ENCODE results near the gene UGT1A8. TPM values are rescaled to one million over a fixed set of nuclear protein-coding genes. Genes with fewer than 3 reads are reported as not detected.

The UGT1A8 gene
- total RNA-seq, 1 donor from 2014 or later: not detected

DNA sequence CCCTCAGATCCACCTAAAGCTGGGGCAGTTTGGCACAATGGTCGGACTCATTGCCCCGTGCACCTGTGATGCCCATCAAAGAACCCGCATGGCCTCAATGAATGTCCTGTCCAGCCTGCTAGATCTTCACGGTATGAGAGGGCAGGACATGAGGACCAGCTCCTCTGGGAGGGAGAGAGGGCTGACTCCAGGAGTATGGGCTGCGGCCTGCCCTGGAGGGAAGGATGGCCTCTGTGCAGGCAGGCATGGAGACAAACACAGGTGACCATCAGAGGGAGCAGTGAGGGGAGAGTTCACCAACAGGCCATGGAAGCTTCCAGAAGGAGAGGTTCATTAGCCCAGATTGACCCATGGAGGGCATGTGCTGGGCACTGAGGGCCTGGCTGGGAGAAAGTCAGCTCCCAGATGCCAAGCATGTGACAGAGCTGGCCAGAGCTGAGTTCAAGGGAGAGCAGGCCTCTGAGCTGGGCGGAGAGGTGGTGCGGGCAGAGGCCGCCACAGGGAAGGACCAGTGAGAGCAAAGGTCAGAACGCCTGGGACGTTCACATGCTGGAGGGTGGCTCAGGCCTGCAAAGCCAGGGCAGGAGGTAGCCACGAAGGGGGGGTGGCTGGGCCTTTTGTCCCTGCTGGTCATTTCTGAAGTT is 200.7 kb downstream of the UGT1A8 start:
- DNase-seq (ENCODE audit: low read depth in 2 of 2): no peak

DNA sequence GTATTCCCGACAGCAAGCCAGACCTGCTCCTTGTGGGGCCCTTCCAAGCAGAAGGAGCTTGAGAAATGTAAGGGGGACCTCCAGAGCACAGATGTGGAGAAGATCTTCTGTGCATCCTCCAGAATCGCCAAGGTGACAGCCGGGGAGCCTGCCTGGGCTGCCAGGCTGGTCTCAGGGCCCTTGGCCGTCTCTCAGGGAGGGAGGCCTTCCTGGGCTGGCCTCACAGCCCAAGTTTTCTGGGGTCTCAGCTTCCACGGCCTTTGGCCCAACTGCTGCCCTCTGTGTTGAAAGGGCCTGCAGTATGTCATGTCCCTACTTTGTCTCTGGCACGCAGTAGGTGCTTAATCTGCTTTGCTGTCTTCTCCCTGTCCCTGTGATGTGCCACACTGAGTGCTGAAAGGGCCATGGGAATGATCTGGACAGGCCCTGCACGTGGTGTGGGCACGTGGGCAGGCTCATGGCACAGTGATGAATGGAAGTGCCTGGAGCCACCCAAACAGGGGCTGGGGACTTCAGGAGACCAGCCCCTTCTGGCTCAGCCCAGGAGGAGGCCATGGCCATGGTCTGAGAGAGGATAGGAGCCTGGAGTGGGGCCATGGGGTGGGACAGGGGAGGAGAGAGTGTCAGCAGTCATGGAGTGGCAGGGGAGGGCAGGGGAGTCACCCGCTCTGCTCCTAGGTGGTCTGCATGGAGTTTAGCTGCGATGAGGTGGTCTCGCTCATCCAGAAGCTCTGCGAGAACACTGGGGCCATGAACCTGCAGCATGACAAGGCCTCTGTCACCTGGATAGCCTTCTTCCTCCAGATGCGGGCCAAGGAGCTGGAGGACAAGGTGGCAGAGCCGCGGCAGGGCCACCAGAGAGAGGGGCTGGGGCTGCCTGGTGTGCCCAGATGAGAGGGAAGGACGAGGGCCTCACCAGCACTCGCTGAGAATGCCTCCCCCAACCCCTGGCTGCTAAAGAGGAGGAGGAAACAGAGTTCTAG is 201.5 kb downstream of the UGT1A8 start:
- DNase-seq (ENCODE audit: low read depth in 2 of 2): no peak

DNA sequence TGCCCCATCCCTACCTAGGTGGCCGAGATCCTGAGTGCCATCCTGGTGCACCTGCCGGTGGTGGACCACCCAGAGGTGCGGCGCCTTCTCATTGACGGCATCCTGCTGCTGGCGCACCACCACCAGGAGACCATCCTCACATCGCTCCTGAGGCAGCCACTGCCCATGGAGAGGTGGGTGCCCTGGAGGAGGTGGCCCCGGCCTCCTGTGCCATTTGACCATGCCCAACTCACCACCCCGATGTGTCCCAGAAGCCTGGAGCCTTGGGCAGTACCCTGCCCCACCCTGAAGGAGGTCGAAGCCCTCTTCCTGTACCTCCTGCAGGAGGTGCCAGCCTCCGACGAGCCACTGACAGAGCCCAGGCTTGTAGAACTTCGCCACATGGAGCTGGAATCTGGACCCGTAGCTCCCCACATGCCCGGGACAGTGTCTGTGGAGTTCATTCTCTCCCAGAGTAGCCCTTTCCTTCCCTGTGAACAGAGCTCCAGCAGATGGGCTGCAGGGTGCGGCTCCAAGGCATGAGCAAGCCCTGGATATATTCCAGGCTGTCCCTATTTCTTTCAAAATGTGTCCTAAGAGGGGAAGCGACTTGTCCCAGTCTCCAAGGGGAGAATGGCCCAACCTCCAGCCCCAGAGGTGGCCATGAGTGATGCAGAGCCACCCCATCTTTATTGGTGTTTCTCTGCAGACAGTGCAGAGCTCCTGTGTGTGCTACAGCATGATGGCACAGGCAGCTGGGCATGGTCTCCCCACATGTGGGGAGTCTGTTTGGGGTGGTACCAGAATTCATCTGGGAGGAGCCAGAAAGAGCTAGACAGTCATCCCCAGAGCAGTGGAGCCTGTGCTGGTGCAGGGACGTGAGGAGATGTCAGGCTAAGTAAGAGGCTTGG is 202.7 kb downstream of the UGT1A8 start:
- no peak for DNase-seq (ENCODE audit: low read depth in 2 of 2)

DNA sequence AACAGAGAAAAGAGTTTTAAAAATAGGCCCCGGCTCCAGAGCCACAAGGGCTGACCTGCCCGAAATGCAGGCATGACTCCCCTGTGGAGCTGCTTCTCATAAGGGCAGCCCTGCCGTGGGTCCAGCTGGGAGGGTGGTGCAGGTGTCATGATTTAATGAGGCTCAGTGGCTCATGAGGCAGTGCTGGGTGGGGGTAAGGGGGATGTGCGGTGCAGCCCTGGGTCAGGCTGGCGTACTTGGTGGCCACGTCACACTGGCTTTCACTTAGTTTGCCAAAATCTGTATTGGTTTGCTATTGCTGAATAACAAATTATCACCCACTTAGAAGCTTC is 203.3 kb downstream of the UGT1A8 start:
- DNase-seq (ENCODE audit: low read depth in 2 of 2): no peak

DNA sequence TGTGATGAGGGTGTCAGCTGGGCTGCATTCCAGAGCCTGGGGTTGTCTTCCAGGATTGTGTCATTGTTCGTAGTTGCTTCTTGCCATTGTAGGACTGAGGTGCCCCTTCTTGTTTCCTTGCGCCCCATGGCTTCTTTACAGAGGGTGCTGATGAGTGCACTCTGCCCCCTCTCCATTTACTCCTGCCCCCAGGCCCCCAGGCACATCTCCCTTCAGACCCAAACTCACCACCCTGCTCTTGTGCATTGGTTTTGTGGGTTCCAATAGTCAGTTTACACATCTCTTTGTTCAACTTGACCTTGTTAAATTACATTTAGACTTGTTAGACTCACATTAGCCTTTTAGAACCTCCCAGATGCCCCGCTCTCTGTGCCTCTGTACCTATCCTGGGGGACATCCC is 203.8 kb downstream of the UGT1A8 start:
- DNase-seq (ENCODE audit: low read depth in 2 of 2): no peak

- no peak for DNase-seq (ENCODE audit: low read depth in 2 of 2)
These were observed 204.3 kb downstream of the UGT1A8 start for GRCh38 chr2:233821709-233822100.

- DNase-seq (ENCODE audit: low read depth in 2 of 2): no peak
These were observed 204.8 kb downstream of the UGT1A8 start for GRCh38 chr2:233822101-233822771.

Other genes starting within 250 kb of the UGT1A8 start
- gene USP40, start 50.9 kb upstream of the UGT1A8 start, total RNA-seq: 19.0 and 19.8 TPM in 2 replicates
- gene UGT1A10, start 18.8 kb downstream of the UGT1A8 start, total RNA-seq: not detected in 2 replicates
- not detected in 2 replicates for gene UGT1A9, start 54.3 kb downstream of the UGT1A8 start, total RNA-seq
- gene UGT1A7, start 64.3 kb downstream of the UGT1A8 start, total RNA-seq: not detected in 2 replicates
- gene UGT1A6, start 75.3 kb downstream of the UGT1A8 start, total RNA-seq: not detected in 2 replicates
- gene UGT1A5, start 95.3 kb downstream of the UGT1A8 start, total RNA-seq: not detected in 2 replicates
- gene UGT1A4, start 101.1 kb downstream of the UGT1A8 start, total RNA-seq: not detected in 2 replicates
- gene UGT1A3, start 111.4 kb downstream of the UGT1A8 start, total RNA-seq: not detected in 2 replicates
- gene UGT1A1, start 142.6 kb downstream of the UGT1A8 start, total RNA-seq: not detected in 2 replicates
- gene MROH2A, start 160.7 kb downstream of the UGT1A8 start, total RNA-seq: not detected in 2 replicates
- 3.3 and 9.5 TPM in 2 replicates for gene HJURP, start 236.9 kb downstream of the UGT1A8 start, total RNA-seq

All from dermis microvascular lymphatic vessel endothelial cell (primary cell).